Fibroblast of skin of back (primary cell): Measurements from ENCODE around the gene SPEF1.

Experiments
- DNase-seq: peaks from one replicate; pipeline ENCODE4 v3.0.0-alpha.2; 2013

SPEF1 gene

GRCh38 chr20:3729378-3729777, 51.9 kb downstream of the SPEF1 start:
- no peak for DNase-seq

- DNase-seq: no peak
These were observed 52.4 kb downstream of the SPEF1 start for GRCh38 chr20:3728876-3729275.

GRCh38 chr20:3728354-3728753, 52.9 kb downstream of the SPEF1 start:
- DNase-seq: no peak
